Islet precursor cell (in vitro differentiated cells): Measurements from ENCODE around the gene TCTN2.

Experiments
- DNase-seq: peaks from one replicate; pipeline ENCODE4 v3.0.0-alpha.2; 2018

Gene TCTN2

DNA sequence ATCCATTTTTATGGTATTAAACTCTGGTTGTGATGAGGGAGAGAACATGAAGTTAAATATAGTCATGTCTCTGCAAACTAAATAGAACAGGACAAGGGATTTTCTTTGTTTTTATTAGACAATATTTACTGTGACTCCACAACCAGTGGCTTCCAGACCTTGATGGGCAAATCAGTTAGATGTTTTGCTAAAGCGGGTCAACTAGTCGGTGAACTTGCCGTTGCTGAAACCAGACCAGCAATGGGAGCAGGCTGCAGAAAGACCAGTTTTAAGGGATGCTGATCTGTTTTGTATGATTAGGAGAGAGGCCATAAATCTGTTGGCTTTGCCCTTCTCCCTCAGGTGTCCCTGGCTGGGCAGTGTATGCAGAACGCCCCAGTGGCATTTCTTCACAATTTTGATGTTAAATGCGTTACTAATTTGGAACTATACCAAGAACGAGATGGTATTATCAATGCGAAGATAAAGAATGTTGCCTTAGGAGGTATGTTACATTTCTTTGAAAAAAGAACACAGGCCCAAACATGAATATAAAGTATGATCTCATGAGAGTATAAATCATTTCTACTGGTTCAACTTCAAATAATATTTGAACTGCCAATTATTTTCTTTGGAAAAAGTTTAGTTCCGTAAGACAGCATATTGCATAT lies 19.4 kb downstream of the TCTN2 start:
- DNase-seq = no peak

DNA sequence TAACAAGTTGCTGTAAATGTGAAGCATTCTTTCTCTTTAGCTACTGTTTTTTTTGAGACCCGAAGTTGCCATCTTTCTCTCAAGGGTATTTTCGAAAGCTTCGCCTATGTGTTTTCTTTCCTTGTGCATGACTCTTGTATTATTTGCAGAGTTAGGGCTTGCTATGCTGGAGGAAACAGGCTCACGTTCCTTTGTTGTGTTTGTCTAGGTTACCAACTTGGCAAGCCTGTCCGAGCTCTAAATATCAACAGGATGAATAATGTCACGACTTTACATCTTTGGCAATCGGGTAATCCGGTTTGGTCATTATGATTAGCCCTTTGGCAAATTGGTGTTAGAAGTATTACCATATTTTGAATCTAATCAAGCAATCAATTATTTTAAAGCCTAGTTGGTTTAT lies 25.3 kb downstream of the TCTN2 start:
- DNase-seq = no peak

DNA sequence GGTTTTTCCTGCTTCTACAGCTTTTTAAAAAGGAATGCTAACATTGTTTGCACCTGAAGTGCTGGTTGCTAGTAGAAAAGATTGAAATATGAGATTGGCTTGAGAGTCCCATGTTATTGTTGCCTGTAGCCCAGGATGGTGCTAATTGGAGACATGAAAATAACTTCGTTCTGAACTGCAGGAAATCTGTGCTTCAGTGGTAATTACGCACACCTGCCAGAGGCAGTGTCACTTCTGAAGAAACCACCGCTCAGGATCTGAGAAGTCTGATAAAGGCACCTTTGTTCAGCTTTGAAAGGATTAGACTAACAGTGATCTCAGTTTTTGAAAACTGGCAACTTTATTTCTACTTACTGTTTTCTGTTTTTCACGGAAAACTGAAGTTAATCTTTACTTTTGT lies 25.7 kb downstream of the TCTN2 start:
- no peak for DNase-seq

DNA sequence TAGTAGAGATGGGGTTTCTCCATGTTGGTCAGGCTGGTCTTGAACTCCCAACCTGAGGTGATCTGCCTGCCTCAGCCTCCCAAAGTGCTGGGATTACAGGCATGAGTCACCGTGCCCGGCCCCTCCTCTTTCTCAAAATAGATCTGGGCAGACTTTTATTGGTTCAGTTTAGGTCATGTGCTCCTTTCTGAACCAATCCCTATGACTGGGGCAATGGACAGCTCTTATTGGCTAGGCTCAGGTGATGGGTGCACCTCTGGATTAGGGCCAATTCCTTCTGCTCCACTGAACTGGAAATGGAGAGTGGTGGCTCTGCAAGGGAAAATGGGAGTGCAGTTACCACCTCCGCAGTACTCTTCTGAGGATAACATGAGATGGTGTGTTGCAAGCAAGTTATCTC lies 35.0 kb downstream of the TCTN2 start:
- no peak for DNase-seq

DNA sequence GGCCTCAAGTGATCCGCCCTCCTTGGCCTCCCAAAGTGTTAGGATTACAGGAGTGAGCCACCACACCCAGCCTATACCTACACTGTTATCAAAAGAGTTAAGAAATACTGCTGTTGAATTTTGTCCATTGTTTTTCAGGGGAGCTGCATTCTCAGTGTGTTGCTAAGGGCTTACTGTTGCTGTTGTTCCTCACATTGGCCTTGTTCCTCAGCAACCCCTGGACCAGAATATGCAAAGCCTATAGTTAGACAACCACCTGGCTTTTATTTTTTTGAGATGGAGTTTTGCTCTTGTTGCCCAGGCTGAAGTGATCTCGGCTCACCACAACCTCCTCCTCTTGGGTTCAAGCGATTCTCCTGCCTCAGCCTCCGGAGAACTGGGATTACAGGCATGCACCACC lies 36.6 kb downstream of the TCTN2 start:
- no peak for DNase-seq

DNA sequence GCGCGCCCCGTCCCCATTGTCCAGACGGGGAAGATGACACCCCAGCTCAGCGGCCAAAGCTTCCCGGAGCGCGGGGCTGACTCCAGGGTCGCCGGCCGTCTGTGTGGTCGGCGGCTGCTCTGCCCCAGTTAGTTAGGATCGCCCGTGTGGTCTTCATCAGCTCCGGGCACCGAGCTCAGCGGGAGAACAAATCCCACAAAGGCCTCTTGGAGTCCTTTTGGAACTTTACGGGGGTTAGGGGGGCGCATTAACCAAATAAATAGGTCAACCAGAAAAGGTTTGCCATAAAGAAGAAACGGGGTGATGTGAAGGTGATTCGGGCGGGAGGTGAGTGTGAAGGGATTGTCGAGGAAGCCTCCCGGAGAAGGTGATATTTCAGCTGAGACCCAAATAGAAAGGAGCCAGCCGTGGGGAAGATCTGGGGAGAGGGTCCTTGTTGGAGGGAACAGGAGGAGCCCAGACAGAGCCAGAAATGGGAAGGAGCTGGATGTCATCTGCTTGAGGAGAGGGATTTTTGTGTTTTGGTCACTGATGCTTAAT lies 41.9 kb downstream of the TCTN2 start:
- no peak for DNase-seq

DNA sequence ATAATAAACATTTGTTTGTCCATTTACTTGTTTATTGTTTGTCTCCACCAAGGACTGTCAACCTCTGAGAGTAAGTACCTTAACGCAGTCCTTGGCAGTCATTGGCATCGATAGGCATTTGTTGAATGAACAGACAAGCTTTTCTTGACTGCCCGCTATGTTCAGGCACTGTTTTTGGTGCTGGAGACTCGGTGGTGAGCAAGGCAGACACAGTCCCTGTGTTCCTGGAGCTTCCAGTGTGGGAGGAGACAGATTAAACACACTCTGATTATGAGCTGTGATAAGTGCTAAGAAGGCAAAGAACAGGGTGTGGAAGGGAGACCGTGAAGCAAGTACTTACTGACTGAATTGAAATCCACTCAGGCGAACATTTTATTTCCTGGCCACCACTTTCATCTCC lies 42.5 kb downstream of the TCTN2 start:
- no peak for DNase-seq

DNA sequence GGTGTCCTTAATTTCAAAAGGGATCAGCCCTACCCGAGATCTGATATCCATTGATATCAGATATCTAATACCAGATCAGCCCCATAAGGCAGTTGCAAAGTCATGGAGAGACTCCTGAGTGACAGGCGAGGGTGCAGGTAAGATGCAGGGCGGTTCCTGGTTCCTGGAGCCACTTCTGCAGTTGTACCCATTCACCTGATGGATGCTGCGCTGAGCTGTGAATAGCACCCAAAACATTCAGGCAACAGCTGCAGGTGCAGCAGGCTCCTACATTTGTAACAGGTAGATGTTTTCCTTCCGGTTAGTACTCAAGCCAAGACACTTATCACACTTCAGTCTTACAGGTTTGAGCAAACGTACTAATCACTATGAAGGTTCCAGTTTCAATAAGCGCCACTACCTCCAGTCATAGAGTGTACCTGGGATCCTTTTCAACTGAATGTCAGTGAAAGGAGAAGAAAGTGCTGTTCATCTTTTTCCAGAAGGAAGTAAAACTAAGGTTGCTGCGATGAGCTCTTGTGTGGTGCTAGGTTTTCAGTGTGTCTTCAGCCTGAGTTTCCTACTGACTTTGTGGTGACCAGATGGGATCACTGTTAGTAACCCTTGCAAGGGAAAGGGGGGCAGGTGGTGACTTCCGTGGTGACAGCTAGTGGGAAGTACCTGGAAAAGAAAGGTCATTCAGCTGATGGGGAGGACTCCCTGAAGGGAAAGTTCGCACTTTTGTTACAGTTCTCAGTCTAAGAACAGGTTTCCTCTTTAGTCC lies 43.1 kb downstream of the TCTN2 start:
- DNase-seq = no peak

DNA sequence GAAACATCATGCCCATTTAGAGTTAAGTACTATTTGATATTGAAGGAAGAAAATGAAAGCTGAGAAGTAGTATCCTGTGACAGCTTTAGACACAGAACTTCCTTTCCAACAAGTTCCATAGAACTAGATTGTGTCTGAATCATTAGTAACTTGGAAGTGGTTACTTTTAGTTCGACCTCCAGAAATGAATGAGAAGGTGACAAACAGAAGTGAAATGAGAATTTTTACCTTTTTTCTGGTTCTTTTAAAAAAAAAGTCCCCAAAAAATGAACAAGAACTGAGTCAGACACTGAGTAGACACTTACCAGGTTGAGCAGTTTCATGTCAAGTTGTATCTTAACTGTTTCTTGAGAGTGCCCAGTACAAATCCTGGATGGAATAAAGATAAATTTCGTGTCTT lies 44.3 kb downstream of the TCTN2 start:
- no peak for DNase-seq

DNA sequence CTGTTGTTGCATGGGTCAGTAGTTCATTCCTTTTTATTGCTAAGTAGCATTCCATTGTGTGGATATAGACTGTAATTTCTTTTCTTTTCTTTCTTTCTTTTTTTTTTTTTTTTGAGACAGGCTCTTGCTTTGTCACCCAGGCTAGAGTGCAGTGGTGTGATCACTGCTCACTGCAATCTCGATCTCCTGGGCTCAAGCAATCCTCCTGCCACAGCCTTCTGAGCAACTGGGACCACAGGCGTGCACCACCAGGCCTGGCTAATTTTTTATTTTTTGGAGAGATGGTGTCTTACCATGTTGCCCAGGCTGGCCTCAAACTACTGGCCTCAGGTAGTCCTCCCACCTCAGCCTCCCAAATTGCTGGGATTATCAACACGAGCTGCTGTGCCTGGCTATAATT lies 46.4 kb downstream of the TCTN2 start:
- no peak for DNase-seq

DNA sequence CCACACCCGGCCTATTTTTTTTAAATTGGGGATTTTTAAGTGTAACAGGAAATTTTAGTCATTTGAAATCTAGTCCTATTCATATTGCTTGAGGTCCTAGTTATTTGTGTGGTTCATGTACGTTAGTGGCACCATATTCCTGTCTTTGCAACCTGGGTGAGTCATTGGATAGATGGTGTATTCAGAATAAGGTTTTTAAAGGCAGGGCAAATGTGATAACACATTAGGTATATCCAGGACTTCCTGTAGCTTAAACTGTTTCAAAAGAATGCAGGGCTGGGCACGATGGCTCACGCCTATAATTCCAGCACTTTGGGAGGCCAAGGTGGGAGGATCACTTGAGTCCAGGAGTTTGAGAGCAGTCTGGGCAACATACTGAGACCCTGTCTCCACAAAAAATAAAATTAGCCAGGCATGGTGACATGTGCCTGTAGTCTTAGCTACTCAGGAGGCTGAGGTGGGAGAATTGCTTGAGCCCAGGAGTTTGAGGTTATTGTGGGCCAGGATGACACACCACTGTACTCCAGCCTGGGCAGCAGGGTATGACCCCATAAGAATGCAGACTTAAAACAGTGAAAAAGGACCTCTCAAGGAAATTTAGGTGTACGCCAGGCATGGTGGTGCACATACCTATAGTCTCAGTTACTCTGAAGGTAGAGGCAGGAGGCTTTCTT lies 49.4 kb downstream of the TCTN2 start:
- no peak for DNase-seq

DNA sequence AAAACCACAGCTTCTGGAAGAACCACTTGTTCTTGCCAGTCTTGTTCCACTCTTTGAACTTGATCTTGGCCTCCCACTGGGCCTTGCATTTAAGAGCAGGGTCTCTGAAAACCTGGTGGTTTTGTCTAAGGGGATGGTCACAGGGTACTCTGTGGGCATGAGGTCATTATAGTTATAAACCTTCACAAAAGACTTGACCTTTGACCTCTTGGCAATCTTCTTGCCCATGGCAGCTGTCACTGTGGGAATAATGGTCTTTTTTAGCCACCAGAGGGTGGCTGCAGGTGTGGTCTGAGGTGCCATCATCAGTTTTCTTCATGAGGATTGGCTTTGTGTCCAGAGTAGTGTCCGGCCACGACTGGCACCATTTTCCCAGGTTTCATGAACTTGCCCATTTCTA lies 50.3 kb downstream of the TCTN2 start:
- no peak for DNase-seq

DNA sequence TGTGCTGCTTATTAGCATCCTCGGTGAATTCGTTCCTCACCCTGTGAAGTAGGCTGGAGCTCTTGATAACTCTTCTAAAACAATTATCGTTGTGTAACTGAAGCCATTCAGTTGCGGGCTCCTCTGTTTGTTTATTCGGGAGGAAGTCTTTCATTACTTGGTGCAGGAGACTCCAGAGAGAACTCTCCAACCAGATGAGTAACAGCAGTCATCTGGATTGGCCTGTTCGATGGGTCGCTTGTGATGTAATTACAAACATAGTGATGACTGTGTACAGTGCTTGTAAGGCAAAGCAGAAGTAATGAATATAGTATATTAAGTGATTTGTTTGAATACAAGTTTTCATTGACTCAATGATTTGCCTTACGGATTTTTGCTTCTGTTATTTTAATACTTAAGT lies 52.1 kb downstream of the TCTN2 start:
- no peak for DNase-seq

DNA sequence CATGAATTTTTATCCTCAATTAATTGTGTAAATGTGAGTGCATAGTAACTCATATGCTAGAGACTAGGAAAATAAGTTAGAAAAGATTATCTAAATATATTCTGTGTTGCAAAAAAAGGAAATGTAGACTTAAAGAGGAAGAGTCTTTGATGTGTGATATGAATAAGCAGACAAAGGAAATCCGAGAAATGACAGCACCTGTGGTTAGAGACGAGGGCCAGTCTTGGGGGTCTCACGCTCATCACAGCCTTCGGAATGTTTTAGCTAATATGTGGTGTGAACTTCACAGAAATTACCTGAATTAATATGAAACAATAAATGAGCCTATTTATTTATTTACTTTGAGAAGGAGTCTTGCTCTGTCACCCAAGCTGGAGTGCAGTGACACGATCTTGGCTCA lies 52.9 kb downstream of the TCTN2 start:
- no peak for DNase-seq

DNA sequence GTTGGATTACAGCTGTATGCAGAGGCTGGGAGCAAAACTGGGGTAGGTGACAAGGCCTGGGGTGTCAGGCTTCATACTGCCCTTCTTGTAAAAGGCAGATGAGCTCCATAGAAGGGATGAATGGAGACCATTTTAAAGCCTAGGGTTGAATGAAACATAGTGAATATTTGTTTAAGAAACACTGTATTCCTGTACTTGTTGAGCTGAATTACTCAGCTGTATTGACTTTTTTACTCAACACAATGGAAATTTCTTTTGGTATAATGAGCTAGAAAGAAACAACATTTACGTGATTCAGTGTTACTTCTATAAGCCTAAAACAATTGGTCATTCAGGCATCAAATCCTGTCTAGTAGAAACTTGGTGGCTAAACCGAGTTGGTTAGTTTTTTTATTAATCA lies 55.3 kb downstream of the TCTN2 start:
- DNase-seq = no peak

DNA sequence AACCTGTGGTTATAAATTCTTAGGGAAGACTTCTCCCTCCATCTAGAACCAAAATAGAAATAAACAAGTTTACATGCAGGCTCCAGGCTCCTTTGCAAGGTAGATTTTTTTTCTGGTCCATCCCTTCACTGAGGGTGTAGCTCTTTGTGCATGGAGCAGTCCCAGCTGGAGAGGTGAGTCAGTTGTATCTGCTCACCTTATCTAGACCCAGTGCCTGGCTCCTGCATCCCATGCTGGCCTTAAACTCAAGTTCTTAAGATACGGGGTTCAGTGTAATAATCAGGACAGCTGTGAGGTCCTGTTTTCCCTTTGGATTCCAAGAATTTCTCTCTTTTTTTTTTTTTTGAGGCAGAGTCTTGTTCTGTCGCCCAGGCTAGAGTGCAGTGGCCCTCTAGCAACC lies 56.0 kb downstream of the TCTN2 start:
- DNase-seq = no peak

DNA sequence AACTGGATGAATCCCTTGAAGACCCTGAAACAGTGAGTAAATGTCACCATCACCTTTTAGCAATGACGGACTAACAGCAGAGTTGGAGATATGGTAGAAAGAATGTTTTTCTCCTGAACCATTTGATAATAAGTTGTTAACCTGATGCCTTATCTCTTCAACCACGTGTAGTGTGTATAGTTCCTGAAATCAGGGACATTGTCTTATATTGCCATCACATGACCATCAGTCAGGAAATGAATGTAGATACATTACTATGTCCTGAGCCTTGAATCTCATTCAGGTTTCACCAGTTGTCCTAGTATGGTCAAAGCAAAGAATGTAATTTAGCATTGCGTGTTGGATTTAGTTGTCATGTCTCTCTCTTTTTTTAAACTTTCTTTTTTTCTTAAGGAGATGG lies 57.0 kb downstream of the TCTN2 start:
- DNase-seq = no peak

DNA sequence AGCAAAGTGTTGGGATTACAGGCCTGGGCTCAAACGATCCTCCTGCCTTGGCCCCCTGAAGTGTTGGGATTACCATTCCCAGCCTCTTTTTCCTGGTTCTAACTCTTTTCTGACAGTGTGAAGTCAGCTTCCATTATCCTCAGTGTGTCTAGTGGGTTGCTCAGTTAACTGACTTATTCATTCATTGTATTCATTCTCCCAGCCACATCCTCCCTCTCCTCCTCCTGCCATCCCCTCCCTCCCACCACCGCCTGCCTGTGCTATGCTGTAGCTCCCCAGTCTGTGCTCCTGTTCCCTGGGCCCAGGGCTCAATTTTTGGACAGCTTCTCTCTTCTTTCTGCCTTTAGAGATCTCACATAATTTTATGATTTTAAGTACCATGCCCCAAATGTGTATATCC lies 60.7 kb downstream of the TCTN2 start:
- no peak for DNase-seq

DNA sequence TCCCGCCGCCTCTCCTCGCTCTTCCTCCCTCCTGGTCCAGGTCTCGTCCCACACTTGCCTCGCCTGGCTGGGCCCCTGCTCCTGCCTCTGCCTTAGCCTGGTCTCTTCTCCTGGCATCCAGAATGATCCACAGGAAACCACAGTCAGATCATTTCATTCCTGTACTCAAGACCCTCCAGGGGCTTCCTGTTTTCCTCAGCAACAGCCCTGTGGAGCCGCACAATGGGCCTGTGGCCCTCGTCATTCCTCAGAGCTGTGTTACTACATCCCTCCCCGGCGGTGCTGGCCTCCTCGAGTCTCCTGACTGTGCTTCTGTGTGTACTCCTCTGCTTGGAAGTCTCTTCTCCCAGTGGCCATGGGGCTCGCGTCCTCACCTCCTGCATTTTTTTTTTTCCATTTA lies 61.3 kb downstream of the TCTN2 start:
- no peak for DNase-seq

DNA sequence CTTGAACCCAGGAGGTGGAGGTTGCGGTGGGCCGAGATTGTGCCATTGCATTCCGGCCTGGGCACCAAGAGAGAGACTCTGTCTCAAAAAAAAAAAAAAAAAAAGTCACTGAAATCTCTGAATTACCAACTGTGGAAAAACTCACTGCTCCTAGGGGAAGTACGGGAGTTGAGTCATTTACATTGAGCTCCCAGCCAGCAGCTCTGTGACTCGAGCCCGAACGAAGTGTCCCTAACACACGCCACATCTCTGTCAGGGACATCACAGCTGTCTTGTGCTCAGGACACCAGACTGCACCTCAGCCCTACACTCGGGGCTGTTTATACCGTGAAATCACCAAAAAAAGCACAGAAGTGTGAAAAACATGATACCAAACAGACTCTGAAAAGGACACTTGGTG lies 62.3 kb downstream of the TCTN2 start:
- no peak for DNase-seq

DNA sequence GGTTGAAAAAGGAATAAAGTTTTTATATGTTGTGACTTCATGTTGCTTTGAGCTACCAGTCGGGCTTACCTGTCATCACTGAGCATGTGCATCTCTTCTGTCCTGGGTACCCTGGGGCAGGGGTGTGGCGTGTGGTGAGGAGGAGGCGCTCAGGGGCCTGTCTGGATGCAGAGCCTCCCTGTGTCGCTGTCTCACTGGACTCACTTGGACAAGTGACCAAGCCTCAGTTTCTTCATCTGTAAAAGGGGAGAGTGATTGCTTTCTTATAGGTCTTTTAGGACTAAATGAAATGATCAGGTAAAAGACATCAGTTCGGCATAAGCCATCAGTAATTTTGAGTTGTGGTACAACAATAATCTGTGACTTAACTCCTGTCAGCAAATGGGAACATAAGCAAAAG lies 63.4 kb downstream of the TCTN2 start:
- DNase-seq = no peak

DNA sequence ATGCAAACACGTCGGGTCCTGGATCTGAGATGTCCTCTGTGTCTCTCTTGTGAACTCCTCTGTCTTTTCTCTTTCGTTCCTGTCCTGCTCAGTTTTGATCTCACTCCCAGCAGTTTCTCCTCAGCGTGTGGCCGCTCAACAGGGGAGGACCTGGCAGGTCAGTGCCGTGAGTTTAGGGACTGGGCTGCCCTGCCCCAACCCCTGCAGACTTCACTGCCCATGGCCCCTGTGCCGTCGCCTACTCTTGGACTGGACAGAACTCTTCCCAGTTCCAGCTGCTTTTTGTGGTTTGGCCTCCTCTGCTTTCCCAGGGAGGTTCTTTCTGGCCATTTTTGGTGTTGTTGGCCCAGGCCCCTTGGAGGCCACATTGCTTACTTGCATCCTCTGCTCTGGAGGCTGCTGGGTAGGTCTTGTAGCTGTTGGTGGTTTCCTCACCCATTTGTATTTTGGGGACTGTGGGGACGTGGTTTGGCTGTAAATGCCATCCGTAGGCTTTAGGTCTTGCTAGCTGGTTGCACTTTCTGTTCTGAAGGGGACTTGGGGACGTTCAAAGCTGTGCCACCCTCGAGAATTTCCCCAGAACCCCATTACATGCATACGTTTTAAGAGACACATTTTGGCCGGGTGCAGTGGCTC lies 71.1 kb downstream of the TCTN2 start:
- no peak for DNase-seq

DNA sequence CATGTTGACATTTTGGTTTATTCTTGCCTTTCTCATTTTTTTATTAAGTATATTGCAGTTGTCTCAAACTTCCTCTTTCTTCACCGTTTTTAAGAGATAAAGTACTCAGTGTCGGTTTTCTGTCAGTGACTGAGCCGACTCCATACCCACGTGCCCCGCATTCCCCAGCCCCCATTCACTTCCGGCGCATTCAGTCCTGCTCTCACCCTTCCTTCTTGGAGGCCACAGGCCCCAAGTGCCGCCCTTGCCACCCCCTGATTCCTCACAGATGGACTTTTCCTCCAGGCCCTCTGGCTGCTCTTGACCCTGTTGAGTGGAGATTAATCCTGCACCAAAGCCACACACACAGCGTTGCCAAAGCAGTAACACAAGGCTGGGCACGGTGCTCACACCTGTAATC lies 72.1 kb downstream of the TCTN2 start:
- DNase-seq = no peak

DNA sequence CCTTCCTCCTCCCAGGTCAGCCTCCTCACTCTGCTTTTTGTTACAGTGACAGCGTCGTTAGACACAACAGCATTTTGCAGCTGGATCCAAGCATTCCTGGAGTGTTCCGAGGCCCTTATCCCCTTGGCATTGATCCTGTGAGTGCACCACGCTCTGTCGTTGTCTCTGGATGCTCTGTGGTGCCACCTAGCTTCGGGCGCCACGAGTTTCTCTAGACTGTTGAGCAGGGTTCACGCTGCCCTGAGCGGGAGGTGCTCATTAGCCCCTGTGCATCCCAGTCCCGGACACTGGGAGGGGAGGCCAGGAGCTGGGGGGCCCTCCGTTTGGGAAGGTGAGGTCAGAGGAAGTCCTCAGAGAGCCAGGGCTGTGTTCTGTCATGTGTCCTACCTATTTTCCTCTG lies 73.9 kb downstream of the TCTN2 start:
- peak; percentile 71 for DNase-seq
